T-helper 2 cell treated with Interferon-gamma antibody and Interleukin-4, amounts not matched to agents 5 μg/mL and 100 μg/mL, for 36 hours (primary cell): Measurements from ENCODE around the gene C2.
"Not testable (repeated sequence)": the region's sequence is repeated elsewhere in the genome, so short reads cannot be mapped to it uniquely, and the experiment has no call there.

Experiments
- DNase-seq: peaks from one replicate; pipeline ENCODE4 v3.0.0; 2021; ENCODE audit warnings: low spot score
- H3K27ac Mint-ChIP-seq: one replicate; pipeline ENCODE4 v1.8.0; 2021; ENCODE audit warnings: mild to moderate bottlenecking, mixed read lengths
- H3K27me3 Mint-ChIP-seq: one replicate; pipeline ENCODE4 v1.8.0; 2021; ENCODE audit warnings: low read depth, mixed read lengths
- H3K36me3 Mint-ChIP-seq: one replicate; pipeline ENCODE4 v1.8.0; 2021; ENCODE audit warnings: low read depth, mixed read lengths
- H3K4me1 Mint-ChIP-seq: one replicate; pipeline ENCODE4 v1.8.0; 2021; ENCODE audit warnings: low read depth, mixed read lengths
- H3K4me3 Mint-ChIP-seq: one replicate; pipeline ENCODE4 v1.8.0; 2022; ENCODE audit warnings: mild to moderate bottlenecking, moderate library complexity, mixed read lengths
- H3K9me3 Mint-ChIP-seq: one replicate; pipeline ENCODE4 v1.8.0; 2021; ENCODE audit warnings: mixed read lengths

Gene C2

GRCh38 chr6:31927863-31928671, 550 bp downstream of the C2 start:
- H3K27me3 Mint-ChIP-seq: no peaks in the 10 kb centered on the region
- H3K27ac Mint-ChIP-seq: no peak overlapping the region
- no peaks in the 10 kb centered on the region for H3K9me3 Mint-ChIP-seq
- H3K36me3 Mint-ChIP-seq: no peaks in the 10 kb centered on the region
- H3K4me1 Mint-ChIP-seq: peaks cover 2% of the 10 kb centered on the region
- no peak overlapping the region for H3K4me3 Mint-ChIP-seq
- DNase-seq: no peak

DNA sequence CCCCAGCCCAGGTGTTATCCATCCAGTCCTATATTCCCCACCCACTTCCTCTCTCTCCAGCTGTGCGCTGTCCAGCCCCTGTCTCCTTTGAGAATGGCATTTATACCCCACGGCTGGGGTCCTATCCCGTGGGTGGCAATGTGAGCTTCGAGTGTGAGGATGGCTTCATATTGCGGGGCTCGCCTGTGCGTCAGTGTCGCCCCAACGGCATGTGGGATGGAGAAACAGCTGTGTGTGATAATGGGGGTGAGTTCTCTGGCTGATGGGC, 1.1 kb downstream of the C2 start:
- no peak overlapping the region for H3K27ac Mint-ChIP-seq
- H3K9me3 Mint-ChIP-seq: no peaks in the 10 kb centered on the region

DNA sequence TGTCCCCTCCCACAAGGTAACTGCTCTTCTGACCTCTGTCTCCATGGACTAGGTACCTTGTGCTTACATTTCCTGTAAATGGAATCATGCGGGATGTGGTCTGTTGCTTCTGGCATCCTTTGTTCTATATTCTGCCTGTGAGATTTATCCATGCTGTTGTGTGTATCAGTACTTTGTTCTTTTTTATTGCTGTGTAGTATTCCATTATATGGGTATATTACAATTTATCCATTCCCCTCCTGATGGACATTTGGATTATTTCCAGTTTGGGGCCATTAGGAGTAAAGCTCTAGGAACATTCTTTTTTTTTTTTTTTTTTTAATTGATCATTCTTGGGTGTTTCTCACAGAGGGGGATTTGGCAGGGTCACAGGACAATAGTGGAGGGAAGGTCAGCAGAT, 3.4 kb downstream of the C2 start:
- H3K4me1 Mint-ChIP-seq: peaks cover 2% of the 10 kb centered on the region
- H3K27me3 Mint-ChIP-seq: peaks cover 2% of the 10 kb centered on the region
- no peak for DNase-seq
- no peak overlapping the region for H3K4me3 Mint-ChIP-seq
- no peak overlapping the region for H3K27ac Mint-ChIP-seq
- no peaks in the 10 kb centered on the region for H3K9me3 Mint-ChIP-seq
- no peaks in the 10 kb centered on the region for H3K36me3 Mint-ChIP-seq

More for the DNA sequence above, 1.1 kb downstream of the C2 start:
- DNase-seq: no peak
- Mint-ChIP-seq H3K36me3 (no peaks in the 10 kb centered on the region), H3K27me3 (no peaks in the 10 kb centered on the region), H3K4me3 (no peak overlapping the region), H3K4me1 (peaks cover 2% of the 10 kb centered on the region)

DNA sequence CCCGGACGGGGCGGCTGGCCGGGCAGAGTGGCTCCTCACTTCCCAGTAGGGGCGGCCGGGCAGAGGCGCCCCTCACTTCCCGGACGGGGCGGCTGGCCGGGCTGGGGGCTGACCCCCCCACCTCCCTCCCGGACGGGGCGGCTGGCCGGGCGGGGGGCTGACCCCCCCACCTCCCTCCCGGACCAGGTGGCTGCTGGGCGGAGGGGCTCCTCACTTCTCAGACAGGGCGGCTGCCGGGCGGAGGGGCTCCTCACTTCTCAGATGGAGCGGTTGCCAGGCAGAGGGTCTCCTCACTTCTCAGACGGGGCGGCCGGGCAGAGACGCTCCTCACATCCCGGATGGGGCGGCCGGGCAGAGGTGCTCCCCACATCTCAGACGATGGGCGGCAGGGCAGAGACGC, 4.6 kb downstream of the C2 start:
- not testable (repeated sequence) for H3K36me3 Mint-ChIP-seq, DNase-seq, H3K9me3 Mint-ChIP-seq, H3K4me3 Mint-ChIP-seq, H3K27me3 Mint-ChIP-seq, H3K27ac Mint-ChIP-seq, H3K4me1 Mint-ChIP-seq

GRCh38 chr6:31933537-31933936, 6.0 kb downstream of the C2 start:
- no peak overlapping the region for H3K4me3 Mint-ChIP-seq
- no peaks in the 10 kb centered on the region for H3K9me3 Mint-ChIP-seq
- peaks cover 2% of the 10 kb centered on the region for H3K4me1 Mint-ChIP-seq
- H3K27ac Mint-ChIP-seq: no peak overlapping the region
- no peak for DNase-seq
- H3K36me3 Mint-ChIP-seq: no peaks in the 10 kb centered on the region
- H3K27me3 Mint-ChIP-seq: peaks cover 2% of the 10 kb centered on the region

- Mint-ChIP-seq H3K9me3 (no peaks in the 10 kb centered on the region), H3K4me3 (no peak overlapping the region), H3K27ac (no peak overlapping the region), H3K36me3 (no peaks in the 10 kb centered on the region), H3K4me1 (no peaks in the 10 kb centered on the region), H3K27me3 (peaks cover 2% of the 10 kb centered on the region)
- no peak for DNase-seq
These were observed 7.5 kb downstream of the C2 start for GRCh38 chr6:31935021-31935420.

DNA sequence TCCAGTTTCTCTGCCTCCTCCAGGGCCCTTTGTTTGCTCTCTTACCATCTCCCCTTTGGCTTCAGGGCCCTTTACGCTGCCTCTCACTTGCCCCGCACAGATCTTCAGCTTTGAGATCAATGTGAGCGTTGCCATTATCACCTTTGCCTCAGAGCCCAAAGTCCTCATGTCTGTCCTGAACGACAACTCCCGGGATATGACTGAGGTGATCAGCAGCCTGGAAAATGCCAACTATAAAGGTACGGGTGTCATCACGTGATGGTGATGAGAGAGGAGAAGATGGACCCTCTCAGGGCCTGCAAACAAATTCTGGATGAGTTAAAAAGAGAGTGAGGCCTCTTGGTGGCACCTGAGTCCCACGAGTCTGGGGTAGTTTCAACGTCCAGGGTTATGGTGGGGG, 8.3 kb downstream of the C2 start:
- H3K4me3 Mint-ChIP-seq: no peak overlapping the region
- no peak for DNase-seq
- no peaks in the 10 kb centered on the region for H3K9me3 Mint-ChIP-seq
- H3K27ac Mint-ChIP-seq: no peak overlapping the region
- H3K4me1 Mint-ChIP-seq: no peaks in the 10 kb centered on the region
- H3K27me3 Mint-ChIP-seq: peaks cover 2% of the 10 kb centered on the region
- H3K36me3 Mint-ChIP-seq: no peaks in the 10 kb centered on the region

DNA sequence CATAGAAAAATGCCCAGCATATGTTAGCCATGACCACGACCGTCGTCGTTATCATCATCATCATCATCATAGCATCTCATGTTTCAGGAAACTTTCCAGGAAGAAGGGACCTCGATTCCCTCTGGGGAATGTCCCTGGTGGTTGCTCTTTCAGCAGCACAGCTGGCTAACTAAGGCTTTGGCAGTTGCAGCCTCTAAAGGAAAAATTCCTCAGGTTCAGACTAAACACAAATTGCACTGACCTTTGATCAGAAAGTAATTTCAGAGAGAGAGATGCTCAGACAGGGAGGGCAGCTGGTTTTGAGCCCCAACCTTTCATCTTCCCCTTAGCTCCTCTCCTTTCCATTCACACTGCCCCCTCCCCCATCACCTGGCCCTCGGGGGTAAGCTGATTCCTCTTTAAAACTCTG, 12.7 kb downstream of the C2 start:
- no peak for DNase-seq
- Mint-ChIP-seq H3K36me3 (no peaks in the 10 kb centered on the region), H3K27ac (no peak overlapping the region), H3K27me3 (no peaks in the 10 kb centered on the region), H3K9me3 (no peaks in the 10 kb centered on the region), H3K4me3 (no peak overlapping the region), H3K4me1 (no peaks in the 10 kb centered on the region)

DNA sequence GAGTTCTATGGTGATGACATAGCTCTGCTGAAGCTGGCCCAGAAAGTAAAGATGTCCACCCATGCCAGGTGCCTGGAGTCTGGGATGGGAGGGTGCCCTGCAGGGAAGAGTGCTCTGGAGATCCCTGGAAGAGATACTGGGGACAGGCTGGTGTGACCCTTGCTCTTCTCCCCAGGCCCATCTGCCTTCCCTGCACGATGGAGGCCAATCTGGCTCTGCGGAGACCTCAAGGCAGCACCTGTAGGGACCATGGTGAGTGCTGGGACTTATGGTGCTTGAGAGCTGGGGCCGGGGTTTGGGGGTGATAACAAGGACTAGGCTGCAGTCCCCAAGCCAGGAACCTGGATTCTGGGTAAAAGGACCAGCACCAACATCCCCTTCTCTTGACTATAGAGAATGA, 16.2 kb downstream of the C2 start:
- no peak overlapping the region for H3K27ac Mint-ChIP-seq
- H3K27me3 Mint-ChIP-seq: no peaks in the 10 kb centered on the region
- no peak overlapping the region for H3K4me3 Mint-ChIP-seq
- no peaks in the 10 kb centered on the region for H3K4me1 Mint-ChIP-seq
- no peaks in the 10 kb centered on the region for H3K36me3 Mint-ChIP-seq
- no peak for DNase-seq
- no peaks in the 10 kb centered on the region for H3K9me3 Mint-ChIP-seq

GRCh38 chr6:31945154-31945506, 17.6 kb downstream of the C2 start:
- Mint-ChIP-seq H3K36me3 (no peaks in the 10 kb centered on the region), H3K4me3 (no peak overlapping the region), H3K27ac (no peak overlapping the region), H3K4me1 (no peaks in the 10 kb centered on the region), H3K9me3 (no peaks in the 10 kb centered on the region), H3K27me3 (no peaks in the 10 kb centered on the region)
- no peak for DNase-seq

- Mint-ChIP-seq H3K27ac (no peak within 1 kb of the TSS), H3K4me3 (no peak within 1 kb of the TSS), H3K36me3 (no peaks in the 10 kb centered on the region), H3K27me3 (no peaks in the 10 kb centered on the region), H3K4me1 (no peaks in the 10 kb centered on the region), H3K9me3 (no peaks in the 10 kb centered on the region)
- DNase-seq: no peak
These were observed 18.2 kb downstream of the C2 start, which contains the start of gene CFB for GRCh38 chr6:31945507-31946369. TSS of gene CFB (plus strand) at chr6:31946095. CDS start at chr6:31946222, 127 bp downstream.

- Mint-ChIP-seq H3K4me1 (no peaks in the 10 kb centered on the region), H3K36me3 (no peaks in the 10 kb centered on the region), H3K9me3 (no peaks in the 10 kb centered on the region), H3K27ac (no peak overlapping the region), H3K4me3 (no peak overlapping the region), H3K27me3 (no peaks in the 10 kb centered on the region)
- DNase-seq: no peak
These were observed 18.9 kb downstream of the C2 start for GRCh38 chr6:31946370-31946885.

DNA sequence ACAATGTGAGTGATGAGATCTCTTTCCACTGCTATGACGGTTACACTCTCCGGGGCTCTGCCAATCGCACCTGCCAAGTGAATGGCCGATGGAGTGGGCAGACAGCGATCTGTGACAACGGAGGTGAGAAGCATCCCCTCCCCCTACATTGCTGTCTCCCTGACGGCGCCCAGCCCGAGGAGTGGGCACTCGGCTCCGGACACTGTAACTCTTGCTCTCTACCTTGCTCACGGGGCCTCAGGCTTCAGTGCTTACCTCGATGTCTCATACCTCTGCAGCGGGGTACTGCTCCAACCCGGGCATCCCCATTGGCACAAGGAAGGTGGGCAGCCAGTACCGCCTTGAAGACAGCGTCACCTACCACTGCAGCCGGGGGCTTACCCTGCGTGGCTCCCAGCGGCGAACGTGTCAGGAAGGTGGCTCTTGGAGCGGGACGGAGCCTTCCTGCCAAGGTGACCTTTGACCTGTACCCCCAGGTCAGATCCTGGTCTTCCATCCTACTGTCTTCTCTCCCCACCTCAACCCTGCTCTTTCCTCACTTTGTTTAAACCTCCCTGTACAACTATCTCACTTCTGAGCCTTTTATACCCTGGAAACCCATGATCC, 19.7 kb downstream of the C2 start:
- DNase-seq: no peak
- Mint-ChIP-seq H3K9me3 (no peaks in the 10 kb centered on the region), H3K27ac (no peak overlapping the region), H3K4me1 (no peaks in the 10 kb centered on the region), H3K27me3 (no peaks in the 10 kb centered on the region), H3K4me3 (no peak overlapping the region), H3K36me3 (no peaks in the 10 kb centered on the region)

DNA sequence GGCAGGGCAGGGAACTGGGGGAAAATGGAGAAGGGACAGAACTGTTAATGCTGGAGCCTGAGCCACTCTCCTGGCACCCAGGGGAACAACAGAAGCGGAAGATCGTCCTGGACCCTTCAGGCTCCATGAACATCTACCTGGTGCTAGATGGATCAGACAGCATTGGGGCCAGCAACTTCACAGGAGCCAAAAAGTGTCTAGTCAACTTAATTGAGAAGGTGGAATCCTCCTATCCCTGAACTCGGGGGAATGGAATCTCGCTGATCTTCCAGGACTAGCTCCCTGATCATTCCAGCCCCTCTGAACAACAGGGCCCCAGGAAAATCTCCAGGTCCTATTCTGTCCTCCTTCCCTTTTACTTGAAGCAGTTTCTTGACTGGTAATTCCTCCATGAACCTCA, 20.3 kb downstream of the C2 start:
- Mint-ChIP-seq H3K9me3 (no peaks in the 10 kb centered on the region), H3K27ac (no peak overlapping the region), H3K4me3 (no peak overlapping the region), H3K36me3 (peaks cover 3% of the 10 kb centered on the region), H3K27me3 (no peaks in the 10 kb centered on the region), H3K4me1 (no peaks in the 10 kb centered on the region)
- no peak for DNase-seq
